AG08395 (cell line): Measurements from ENCODE around the gene RBCK1.
A peak's percentile ranks its signal among the peaks of the same experiment; 100 is the strongest.

Experiments
- DNase-seq: peaks from one replicate; pipeline ENCODE4 v3.0.0; 2012; ENCODE audit warnings: mixed read lengths, low spot score

Gene RBCK1

DNA sequence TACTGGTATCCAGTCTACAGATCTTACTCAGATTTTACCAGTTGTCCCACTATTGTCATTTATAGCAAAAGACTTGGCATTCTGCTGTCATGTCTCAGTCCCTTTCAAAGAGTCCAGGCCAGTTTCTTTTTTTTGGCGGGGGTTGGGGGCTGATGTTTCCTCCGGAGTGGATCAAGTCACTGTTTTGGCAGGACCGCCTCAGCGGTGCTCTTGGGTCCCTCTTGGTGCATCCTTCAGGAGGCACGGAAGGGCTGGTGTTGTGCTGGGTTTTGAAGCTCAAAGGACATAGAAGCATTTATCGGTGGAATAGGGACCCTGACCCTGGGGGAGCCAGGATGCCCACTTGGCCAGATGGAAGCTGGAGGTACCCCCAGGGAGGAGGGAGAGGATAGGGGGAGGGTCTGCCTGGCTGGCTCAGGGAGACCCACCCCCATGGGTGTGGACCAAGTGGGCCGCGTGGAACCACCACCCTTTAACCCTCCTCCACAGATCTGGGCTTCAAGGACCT lies 10.8 kb downstream of the RBCK1 start:
- no peak for DNase-seq

DNA sequence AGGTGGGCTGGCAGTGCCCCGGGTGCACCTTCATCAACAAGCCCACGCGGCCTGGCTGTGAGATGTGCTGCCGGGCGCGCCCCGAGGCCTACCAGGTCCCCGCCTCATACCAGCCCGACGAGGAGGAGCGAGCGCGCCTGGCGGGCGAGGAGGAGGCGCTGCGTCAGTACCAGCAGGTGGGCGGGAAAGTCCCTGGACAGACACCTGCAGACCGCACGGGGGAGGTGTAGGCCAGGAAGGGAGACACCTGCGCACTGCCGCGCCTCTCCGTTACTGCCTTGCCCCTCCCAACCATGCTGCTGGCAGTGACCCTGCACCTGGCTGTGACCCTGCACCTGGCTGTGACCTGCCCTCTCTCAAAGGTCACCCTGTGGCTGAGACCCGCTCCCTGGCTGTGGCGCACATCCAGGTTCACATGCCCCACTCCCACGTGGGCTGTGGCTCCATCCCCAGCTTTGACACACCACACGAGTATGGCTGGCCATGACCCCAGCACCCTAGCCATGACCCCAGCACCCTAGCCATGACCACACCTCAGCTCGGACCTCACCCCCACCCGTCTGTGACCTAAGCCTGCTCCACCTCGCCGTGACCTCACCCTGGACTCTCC lies 11.6 kb downstream of the RBCK1 start:
- no peak for DNase-seq

DNA sequence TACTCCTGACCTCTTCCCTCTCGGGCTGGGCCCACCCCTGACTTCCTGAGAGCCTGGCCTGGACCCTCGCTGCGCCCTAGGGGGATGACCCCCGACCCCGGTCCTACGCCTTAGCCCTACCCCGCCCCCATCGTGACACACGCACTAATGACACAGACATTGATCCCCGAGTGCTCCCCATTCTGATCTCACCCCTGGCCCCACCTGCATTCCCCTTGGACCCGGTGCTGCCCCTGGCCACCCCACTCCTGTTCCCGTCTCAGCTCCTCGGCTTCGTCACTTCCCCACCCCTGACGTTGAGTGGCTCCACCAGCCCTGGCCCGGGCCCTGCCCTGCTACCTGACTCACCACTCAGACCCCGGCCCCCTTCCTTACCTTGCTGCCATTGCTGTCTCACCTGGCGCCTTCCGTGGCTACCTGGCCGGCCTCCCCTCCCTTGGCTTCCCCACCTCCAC lies 12.1 kb downstream of the RBCK1 start:
- DNase-seq: no peak

DNA sequence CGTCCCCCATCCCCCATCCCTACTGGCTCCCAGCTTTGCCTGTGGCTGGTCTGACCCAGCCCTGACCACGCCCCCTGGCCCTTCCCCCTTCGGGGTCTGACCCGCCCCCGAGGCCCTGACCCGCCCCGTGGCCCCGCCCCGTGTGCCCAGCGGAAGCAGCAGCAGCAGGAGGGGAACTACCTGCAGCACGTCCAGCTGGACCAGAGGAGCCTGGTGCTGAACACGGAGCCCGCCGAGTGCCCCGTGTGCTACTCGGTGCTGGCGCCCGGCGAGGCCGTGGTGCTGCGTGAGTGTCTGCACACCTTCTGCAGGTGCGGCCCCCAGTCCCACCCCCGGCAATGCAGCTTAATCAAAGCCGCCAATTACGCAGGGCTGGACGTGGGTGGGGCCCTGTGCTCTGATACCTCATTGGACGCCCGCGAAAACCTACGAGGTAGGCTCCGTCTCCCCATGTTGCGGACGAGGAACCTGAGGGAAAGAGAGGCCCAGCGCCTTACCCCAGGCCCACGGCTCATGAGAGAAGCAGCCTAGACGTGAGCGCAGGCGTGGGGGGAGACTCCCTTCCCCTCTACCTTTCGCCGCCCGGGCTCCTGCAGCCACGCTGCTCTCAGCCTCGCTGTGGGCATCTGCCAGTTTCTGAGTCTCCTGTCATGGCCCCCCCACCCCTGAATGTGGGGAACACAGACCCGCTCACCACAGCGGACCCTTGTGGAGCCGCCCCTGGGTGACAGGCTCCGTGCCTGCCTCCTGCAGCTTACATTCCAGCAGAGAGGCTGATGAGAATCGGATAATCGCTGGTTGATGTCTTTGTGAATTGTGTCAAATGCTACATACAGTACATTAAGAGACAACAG lies 12.8 kb downstream of the RBCK1 start:
- DNase-seq: no peak

DNA sequence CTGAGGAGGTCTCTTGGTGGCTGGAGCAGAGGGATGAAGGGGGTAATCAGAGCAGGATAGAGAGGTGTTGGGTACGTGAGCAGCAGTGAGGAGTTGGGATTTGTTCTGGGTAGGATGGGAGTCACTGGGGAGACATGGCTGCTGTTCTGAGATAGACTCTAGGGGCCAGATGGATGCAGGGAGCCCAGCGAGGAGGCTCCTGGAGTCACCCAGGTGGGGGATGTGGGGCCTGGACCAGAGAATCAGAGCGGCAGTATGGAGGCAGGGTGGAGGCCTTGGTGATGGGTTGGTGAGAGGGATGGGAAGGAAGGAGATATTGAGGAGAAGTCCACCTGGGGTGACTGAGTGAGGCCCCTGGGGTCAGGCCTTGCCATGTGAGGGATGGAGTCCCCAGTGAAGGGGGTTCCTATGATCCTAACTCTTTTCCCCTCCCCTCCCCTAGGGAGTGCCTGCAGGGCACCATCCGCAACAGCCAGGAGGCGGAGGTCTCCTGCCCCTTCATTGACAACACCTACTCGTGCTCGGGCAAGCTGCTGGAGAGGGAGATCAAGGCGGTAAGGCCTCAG lies 13.7 kb downstream of the RBCK1 start:
- no peak for DNase-seq

DNA sequence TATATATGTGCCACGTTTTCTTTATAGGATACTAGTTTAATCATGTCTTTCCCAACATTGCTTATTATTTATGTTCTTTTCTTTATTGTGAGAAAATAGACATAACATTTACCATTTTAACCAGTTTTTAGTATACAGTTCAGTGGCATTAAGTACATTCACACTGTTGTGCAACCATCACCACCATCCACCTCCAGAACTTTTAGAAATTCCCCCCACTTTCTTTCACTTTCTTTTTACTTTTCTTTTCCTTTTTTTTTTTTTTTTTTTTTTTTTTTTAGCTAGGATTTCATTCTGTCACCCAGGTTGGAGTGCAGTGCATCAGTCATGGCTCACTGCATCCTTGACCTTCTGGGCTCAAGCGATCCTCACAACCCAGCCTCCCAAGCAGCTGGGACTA lies 18.5 kb downstream of the RBCK1 start:
- no peak for DNase-seq

DNA sequence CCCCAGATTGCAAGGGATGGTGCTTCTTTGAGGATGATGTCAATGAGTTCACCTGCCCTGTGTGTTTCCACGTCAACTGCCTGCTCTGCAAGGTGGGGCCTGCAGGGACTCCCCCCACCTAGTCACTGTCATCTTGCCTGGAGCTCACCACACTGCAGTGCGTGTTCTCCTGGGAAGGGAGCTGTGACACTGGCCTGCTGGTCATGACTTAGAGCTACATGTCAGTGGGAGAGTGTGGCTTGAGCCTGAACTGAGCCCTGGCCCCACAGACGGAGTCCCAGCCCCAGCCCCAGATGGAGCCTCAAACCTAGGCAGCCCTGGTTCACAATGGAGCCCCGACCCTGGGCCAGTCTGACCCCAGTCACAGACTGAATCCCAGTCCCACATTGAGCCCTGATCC lies 19.3 kb downstream of the RBCK1 start:
- no peak for DNase-seq

DNA sequence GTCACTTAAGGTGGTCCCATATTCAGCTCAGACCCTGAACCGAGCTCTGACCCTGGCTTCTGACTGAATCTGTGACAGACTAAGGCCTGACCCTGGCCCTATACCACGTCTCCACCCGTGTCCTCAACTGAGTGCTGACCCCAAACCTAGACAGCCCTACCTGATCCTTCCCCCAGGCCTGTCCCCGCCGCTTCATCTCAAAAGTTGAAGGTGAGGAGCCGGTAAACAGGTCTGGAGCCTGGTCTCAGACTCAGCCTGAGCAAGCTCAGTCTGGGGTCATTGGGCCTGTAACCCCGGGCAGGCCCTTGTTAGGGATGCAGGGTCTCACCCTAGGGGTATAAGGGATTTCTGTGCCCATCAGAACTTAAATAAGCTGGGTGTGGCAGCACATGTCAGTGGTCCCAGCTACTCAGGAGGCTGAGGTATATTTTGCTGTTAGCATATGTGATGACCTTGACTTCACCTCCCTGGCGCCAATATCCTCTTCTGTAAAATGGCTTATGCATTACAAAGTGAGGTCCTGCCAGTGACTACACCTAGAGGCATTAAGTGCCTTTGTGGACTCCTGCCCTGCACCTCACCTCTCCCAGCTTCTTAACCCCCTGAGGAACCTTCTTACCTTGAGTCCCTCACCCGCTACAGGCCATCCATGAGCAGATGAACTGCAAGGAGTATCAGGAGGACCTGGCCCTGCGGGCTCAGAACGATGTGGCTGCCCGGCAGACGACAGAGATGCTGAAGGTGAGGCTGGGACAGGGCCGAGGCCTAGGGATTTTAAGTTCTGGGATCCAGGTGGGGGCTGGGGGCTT lies 20.0 kb downstream of the RBCK1 start:
- no peak for DNase-seq

DNA sequence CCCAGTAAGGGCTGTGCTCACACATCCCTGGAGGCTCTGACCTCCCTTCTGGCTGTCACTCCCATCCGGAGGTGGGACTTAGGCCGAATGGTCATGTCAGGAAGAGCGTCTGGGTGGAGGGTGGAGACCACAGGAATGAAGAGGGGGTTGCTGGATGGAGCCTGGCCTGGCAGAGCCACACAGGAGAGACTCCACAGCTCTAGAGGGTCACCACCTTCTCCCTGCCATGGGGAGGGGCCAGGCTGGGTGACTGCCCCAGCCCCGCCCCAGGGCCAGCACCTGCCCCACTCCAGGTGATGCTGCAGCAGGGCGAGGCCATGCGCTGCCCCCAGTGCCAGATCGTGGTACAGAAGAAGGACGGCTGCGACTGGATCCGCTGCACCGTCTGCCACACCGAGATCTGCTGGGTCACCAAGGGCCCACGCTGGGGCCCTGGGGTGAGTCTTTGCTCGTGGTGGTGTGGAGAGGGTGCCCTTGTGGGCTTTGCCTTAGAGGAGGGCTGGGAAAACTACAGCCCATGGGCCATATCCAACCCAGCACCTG lies 20.6 kb downstream of the RBCK1 start:
- DNase-seq: no peak

DNA sequence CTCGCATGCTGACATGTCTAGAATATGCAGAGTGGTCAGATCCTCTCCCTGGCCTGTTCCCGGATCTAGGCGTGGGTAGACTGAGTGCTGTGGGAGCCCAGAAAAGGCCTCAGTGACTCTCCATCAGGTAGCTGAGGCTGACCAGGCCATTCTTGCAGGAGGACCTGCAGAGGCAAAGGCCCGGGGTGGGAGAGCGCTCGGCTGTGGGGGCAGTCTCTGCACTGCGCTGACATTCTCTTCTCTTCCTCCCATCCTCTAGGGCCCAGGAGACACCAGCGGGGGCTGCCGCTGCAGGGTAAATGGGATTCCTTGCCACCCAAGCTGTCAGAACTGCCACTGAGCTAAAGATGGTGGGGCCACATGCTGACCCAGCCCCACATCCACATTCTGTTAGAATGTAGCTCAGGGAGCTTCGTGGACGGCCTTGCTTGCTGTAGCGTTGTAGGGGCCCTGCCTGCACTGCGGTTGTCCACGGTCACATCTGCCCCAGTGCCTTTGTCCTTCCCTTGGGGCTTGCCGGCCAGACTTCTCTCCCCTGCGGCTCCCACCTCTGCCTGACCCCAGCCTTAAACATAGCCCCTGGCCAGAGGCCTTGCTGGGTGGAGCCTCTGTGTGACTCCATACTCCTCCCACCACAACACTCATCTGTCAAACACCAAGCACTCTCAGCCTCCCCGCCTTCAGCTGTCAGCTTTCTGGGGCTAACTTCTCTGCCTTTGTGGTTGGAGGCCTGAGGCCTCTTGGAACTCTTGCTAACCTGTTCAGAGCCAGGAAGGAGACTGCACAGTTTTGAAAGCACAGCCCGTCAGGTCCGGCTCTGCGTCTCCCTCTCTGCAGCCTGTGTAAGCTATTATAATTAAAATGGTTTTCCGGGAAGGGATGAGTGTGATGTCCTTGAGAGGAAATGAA lies 22.2 kb downstream of the RBCK1 start:
- DNase-seq: no peak

DNA sequence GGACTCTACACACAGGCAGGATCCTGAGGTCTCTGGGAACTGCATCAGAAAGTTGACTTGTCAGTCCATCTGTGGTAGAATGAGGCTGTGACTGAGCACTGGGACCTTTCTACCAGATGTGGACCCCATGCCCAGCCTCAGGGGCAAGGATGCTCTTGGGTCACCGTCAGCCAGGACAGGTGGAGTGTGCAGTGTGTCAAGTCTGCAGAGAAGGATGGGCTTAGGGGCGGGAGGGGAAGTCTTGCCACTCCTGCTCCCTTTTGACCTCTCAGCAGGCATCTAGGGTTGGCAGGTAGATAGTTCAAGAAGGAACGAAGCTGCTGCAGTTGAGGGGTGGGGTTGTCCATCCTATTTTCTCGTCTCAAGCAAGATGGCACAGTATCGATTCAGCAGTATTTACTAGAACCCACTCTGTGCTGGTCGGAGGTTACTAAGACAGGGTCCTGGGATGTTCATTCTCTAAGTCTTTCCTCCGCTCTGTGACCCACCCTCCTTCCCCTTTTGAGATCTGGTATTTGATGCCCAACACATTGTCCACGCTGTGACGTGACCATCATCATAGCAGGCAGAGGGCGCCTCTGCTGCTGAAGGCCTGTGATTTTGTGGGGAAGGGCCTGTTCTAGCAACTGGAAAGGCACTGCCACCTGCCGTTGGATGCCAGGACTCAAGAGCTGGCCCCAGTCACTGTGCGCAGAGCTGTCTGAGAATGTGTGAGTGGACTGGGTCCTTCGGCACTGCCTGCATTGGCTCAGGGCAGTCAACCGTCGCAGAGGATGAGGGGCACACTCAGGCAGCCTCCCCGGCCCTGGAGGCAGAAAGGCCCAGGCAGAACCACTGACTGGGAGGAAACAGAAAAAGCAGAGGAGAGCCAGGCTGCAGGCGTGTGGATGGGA lies 23.2 kb downstream of the RBCK1 start:
- peak; percentile 74 for DNase-seq

DNA sequence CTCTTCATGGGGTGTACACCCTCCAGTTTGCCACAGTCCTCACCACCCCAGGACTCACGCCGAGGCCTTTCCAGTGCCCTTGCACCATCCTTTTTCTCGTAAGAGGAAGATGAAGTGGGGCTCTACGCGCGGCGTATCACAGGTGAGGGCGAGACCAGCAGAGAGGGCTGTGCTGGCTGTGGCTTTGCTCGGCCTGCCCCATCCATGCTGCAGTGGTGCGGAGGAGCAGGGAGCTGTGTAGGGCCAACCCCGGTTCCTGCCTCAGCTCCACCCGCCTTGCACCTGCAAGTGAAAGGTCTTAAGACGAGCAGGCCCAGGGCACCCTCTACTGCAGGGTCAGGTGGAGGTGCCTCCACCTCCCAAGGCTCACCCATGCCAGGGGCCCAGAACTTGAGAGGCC lies 24.1 kb downstream of the RBCK1 start:
- DNase-seq: no peak

DNA sequence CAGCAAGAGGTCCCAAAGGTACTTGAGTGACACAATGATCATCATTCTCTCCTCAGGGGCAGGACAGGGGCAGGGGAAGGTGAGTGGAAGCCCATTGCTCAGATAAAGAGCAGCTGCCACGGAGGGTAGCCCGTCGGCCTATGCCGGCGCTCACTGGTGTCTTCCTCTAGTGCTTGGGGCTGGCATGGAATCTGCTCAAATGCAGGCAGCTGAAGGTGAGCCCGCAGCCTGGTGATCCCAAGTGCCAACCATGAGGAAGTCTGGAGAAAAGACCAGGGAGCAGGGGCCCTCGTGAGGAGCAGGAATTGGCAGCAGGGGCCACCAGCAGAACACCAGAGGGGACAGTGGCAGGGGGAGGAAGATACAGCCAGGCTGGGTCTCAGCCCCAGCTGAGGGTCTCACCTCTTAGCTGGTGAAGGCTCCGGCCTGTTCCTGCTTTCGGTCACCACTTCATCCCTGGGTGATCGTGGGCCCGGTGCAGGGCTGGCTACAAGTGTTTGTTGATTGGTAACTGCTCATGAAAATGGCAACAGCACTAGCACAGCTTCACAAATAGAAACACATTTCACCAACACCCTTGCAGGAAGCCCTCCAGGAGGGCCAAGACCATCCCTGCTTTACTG lies 24.7 kb downstream of the RBCK1 start:
- DNase-seq: no peak

DNA sequence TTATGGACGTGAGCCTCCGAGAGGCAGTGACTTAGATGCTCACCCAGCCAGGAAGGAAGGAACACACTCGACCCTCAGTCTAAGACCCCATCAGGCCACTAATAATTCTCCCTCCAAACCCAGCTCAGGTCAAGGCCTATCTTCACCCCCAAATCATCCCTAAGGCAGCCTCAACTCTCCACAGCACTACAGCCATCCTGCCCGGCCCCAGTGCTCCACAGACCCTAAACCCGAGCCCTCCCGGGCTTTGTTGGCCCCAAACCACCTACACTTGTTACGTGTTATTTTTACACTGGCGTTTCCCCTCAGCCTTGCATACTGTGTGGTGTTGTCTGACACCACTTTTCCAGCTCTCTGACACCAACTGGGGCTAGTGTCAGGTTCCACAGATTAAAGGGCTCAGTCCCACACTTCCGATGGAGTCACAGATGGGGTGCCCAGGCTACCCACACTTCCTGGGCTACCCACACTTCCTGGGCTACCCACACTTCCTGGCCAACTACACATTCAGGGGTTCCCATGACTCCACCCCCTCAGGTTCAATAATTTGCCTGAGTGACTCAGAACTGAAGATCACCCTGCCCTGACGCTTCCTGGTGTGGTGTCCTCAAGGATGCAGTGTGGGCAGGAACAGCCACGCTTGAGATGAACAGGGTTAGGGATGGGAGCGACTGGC lies 25.3 kb downstream of the RBCK1 start:
- peak; percentile 42 for DNase-seq

DNA sequence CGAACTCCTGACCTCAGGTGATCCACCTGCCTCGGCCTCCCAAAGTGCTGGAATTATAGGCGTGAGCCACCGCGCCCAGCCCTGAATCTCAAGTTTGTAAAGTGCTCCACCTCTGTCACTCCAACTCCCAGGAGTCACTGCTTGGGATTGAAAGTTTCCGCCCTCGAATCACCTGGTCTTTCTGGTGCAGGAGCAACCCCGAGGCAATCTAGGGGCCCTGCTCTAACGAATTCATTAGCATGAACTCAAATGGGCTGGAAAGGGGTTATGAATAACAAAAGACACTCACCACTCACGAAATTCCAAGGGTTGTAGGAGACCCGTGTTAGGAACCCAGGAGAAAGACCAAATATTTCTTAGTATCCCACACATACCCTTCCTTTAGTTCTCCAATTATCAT lies 26.1 kb downstream of the RBCK1 start:
- DNase-seq: no peak

DNA sequence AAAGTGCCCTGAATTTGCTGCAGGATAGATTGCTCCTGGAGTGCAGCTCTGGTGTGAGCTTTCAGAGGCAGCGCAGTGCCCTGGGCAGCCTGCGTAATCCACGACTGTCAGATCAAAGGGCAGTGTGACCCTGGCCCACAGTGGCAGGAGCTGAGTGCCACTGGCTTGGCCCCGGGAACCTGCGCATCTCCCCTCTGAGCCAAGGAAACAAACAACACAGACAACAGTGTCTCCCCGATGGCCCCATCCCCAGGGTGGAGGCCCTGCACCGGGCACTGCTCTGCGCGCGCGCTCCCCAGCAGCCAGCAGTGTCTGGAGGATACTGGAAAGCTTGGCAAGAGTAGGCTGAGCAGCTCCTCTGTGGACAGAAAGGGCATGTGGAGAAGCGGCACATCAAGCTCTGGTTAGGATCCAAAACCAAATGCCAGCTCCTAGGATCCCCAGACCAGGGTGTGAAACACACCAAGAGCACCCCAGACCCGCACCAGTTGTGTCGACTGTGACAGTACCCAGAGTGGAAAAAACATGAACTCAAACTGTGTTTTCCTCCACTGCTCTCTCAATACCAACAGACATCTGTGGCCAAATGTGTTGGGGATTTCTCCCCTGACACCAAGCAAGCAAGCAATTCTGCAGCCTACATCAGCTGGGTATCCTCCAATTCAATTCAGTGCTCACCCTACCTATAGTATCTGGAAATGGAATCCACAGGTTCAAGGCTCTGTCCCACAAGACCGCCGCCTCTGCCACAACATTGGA lies 26.7 kb downstream of the RBCK1 start:
- no peak for DNase-seq

DNA sequence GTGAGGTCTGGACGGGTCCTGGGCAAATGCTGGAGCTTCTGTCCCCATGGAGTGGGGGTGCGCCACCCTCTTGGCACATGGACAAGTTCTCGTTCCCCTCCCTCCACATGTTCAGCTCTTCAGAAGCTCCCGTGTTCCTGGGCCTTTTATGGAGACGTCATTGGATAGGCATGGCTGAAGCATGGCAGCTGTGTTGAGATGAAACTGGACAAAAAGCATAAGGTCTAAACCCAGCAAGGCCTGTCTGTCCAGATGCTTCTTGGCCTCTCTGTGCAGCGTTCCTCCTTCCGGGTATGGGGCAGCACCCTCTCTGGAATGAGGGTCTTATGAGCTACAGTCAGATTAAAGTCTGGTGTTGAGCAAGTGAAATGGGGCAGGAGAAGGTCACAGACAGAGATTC lies 27.5 kb downstream of the RBCK1 start:
- DNase-seq: no peak

DNA sequence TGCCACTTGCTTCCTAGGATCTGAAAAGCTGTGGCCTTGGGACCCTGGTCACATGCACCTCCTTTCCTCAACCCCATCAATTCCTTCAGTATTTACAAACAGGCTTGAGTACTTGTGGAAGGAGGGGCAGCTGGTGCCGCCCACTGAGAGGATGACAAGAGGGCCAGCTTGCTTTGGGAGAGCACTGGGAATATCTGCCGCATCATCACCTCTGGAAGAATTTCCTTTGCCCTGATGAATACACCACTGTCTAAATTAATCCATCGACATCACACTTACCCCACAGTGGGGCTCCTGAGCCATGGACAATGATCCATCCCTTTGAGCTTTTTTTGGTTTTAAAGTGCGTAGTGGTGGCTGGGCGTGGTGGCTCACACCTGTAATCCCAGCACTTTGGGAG lies 28.4 kb downstream of the RBCK1 start:
- no peak for DNase-seq
